Upper lobe of right lung (tissue), 1 donor: ENCODE results near the gene MAD2L1BP. TPM values are rescaled to one million over a fixed set of nuclear protein-coding genes. Genes with fewer than 3 reads are reported as not detected.

Source experiments
- ATAC-seq: fragments of 200-7000 bp; cut with Tn5 transposase; one replicate; pipeline ENCODE4 v1.9.1; 2020; ENCODE audit warnings: mild to moderate bottlenecking, moderate library complexity
- DNase-seq: peaks from one replicate; pipeline ENCODE4 v3.0.0-alpha.2; 2020
- H3K27ac ChIP-seq: fragments of 200-600 bp; one replicate; pipeline ENCODE4 v1.8.0; 2022
- H3K27me3 ChIP-seq: fragments of 200-600 bp; one replicate; pipeline ENCODE4 v1.8.0; 2022; ENCODE audit warnings: mild to moderate bottlenecking
- H3K36me3 ChIP-seq: fragments of 200-600 bp; one replicate; pipeline ENCODE4 v1.8.0; 2022
- H3K4me1 ChIP-seq: fragments of 200-600 bp; one replicate; pipeline ENCODE4 v1.8.0; 2022
- H3K4me3 ChIP-seq: fragments of 200-600 bp; one replicate; pipeline ENCODE4 v1.8.0; 2022; ENCODE audit warnings: mild to moderate bottlenecking
- H3K9me3 ChIP-seq: fragments of 200-600 bp; one replicate; pipeline ENCODE4 v1.8.0; 2022
- intact Hi-C: fragments of 100-400 bp; cut with DNase I; formaldehyde crosslinking; loops from one replicate; pipeline ENCODE4 v1.11.0; 2022
- total RNA-seq: library from RNA; stranded (reverse); fragmentation: NEBNext Ultra II Directional; extraction: Animal tissue kit (Norgen Biotek cat#: 25700); gene quantifications from one replicate; pipeline ENCODE4 v1.2.1, GENCODE V29; 2021
- TF ChIP-seq, protein P1 (sequence below): fragments of 200-600 bp; IDR thresholded peaks from one replicate; pipeline ENCODE4 v1.8.0; 2022; ENCODE audit warnings: antibody characterized with exemption
- donor health status: DM: no; HTN: yes; CAD: no; lungs with severe emphysema.

The MAD2L1BP gene
- total RNA-seq, 1 donor from 2014 or later = 18.5 TPM

DNA sequence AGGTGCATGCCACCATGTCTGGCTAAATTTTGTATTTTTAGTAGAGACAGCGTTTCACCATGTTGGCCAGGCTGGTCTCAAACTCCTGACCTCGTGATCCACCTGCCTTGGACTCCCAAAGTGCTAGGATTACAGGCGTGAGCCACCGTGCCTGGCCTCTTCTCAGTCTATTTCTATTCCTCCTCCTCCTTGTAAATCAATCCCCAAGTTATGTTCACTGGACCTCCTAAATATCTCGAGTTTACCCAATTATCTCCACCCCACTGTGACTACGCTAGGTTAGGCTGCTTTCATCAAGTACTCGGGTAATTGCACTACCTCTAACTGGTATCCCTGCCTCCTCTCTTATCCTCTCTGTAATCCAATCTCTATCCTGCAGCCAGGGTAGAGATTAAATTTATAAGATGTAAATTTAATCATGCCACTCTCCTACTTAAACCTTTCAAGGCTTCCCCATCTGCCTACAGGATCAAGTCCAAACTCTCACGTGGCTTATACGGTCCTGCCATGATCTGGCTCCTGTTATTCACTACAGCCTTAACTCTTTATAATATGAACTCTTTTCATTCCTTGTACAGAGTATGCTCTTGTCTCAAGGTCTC, 837 bp upstream of the MAD2L1BP start:
- peaks cover 31% of the 10 kb centered on the region for H3K4me1 ChIP-seq
- H3K9me3 ChIP-seq = no peaks in the 10 kb centered on the region
- H3K36me3 ChIP-seq = peaks cover 26% of the 10 kb centered on the region
- TF ChIP-seq, protein P1, sequence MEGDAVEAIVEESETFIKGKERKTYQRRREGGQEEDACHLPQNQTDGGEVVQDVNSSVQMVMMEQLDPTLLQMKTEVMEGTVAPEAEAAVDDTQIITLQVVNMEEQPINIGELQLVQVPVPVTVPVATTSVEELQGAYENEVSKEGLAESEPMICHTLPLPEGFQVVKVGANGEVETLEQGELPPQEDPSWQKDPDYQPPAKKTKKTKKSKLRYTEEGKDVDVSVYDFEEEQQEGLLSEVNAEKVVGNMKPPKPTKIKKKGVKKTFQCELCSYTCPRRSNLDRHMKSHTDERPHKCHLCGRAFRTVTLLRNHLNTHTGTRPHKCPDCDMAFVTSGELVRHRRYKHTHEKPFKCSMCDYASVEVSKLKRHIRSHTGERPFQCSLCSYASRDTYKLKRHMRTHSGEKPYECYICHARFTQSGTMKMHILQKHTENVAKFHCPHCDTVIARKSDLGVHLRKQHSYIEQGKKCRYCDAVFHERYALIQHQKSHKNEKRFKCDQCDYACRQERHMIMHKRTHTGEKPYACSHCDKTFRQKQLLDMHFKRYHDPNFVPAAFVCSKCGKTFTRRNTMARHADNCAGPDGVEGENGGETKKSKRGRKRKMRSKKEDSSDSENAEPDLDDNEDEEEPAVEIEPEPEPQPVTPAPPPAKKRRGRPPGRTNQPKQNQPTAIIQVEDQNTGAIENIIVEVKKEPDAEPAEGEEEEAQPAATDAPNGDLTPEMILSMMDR = no peak
- no peak for ATAC-seq
- H3K4me3 ChIP-seq = peak overlapping the region; percentile 78
- intact Hi-C loops = no loop called here
- no peaks in the 10 kb centered on the region for H3K27me3 ChIP-seq
- H3K27ac ChIP-seq = peak overlapping the region; percentile 83
- no peak for DNase-seq

DNA sequence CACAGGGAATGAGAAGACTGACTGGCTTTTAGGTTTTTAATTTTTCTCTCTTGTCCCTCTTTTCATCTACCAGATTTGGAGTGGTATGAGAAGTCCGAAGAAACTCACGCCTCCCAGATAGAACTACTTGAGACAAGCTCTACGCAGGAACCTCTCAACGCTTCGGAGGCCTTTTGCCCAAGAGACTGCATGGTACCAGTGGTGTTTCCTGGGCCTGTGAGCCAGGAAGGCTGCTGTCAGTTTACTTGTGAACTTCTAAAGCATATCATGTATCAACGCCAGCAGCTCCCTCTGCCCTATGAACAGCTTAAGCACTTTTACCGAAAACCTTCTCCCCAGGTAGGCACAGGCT, 644 bp downstream of the MAD2L1BP start:
- Histone ChIP-seq H3K9me3 (no peaks in the 10 kb centered on the region), H3K4me3 (peak overlapping the region; percentile 78), H3K27ac (peak overlapping the region; percentile 83), H3K36me3 (peaks cover 40% of the 10 kb centered on the region), H3K27me3 (no peaks in the 10 kb centered on the region), H3K4me1 (peaks cover 22% of the 10 kb centered on the region)
- intact Hi-C loops = no loop called here
- no peak for DNase-seq
- ATAC-seq = peak; percentile 29
- TF ChIP-seq, protein P1 = no peak

DNA sequence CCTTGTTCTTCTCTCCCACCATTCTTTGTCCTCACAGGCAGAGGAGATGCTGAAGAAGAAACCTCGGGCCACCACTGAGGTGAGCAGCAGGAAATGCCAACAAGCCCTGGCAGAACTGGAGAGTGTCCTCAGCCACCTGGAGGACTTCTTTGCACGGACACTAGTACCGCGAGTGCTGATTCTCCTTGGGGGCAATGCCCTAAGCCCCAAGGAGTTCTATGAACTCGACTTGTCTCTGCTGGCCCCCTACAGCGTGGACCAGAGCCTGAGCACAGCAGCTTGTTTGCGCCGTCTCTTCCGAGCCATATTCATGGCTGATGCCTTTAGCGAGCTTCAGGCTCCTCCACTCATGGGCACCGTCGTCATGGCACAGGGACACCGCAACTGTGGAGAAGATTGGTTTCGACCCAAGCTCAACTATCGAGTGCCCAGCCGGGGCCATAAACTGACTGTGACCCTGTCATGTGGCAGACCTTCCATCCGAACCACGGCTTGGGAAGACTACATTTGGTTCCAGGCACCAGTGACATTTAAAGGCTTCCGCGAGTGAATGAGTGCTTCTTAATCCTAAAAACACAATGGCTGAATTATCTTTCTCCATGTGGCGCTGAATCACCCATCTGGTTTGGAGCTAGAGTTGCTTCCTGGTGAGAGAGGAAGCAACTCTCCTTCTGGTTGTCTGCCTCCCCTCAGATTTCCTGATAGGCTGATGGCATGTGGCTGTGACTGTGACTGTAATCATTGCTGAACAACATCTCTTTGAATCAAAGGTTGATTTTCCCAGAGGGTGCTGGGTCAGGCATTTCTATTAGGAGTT, 4.6 kb downstream of the MAD2L1BP start:
- Histone ChIP-seq H3K27me3 (no peaks in the 10 kb centered on the region), H3K4me3 (no peak overlapping the region), H3K4me1 (peaks cover 22% of the 10 kb centered on the region), H3K9me3 (no peaks in the 10 kb centered on the region), H3K27ac (no peak overlapping the region), H3K36me3 (peaks cover 47% of the 10 kb centered on the region)
- TF ChIP-seq, protein P1 = no peak
- intact Hi-C loops = no loop called here
- DNase-seq (no peak), ATAC-seq (no peak)

DNA sequence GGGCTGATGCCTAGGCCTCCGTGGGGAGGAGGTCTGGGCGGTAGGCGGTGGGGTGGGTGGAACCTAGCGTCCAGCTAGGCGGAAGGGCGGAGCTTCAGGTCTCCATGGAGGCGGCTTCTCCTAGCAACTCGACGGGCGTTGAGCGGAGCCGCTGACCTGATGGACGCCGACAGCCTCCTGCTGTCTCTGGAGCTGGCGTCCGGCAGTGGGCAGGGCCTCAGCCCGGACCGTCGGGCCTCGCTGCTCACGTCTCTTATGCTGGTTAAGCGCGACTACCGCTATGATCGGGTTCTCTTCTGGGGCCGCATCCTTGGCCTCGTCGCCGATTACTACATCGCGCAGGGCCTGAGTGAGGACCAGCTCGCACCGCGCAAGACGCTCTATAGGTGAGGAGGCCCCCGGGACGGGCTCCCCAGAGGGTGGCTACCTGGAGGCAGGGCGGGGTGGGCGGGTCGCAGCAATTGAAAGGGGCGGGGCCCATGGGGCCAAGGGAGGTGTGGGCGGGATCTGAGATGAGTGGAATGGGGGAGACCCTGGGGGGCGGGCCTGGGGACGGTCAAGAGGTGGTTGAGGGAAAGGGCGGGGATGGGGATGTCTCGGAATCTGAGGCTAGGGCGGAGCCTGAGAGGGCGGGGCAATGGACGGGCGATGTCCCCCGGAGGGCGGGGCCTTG, 9.4 kb downstream of the MAD2L1BP start, which contains the start of gene RSPH9:
Gene RSPH9 (plus strand): TSS at position 97 of the 673 bp plus-strand sequence. CDS start 63 bp downstream, at position 160.
- peak; percentile 89 for ATAC-seq
- H3K9me3 ChIP-seq = no peaks in the 10 kb centered on the region
- intact Hi-C loops = no loop called here
- peak within 1 kb of the TSS; percentile 59 for H3K4me3 ChIP-seq
- H3K27ac ChIP-seq = peak within 1 kb of the TSS; percentile 24
- H3K36me3 ChIP-seq = peaks cover 19% of the 10 kb centered on the region
- DNase-seq = peak; percentile 85
- no peaks in the 10 kb centered on the region for H3K27me3 ChIP-seq
- no peaks in the 10 kb centered on the region for H3K4me1 ChIP-seq
- TF ChIP-seq, protein P1 = no peak

DNA sequence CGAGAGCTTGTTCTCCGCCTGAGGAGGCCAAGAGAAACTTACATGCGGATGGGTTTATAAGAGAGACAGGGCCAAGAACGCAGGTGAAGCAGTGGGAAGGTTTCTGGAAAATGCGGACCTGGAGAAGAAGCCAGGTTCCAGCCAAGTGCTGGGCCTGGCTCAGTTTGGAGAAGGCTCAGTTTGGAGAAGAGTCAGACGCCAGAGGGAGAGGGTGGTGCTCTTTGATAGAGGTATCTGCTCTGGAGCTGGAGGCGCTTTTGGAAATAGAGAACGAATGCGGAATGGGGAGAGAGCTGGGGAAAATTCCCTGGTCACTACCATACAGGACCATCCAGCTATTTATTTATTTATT, 9.9 kb downstream of the MAD2L1BP start:
- TF ChIP-seq, protein P1 = no peak
- DNase-seq = no peak
- H3K4me1 ChIP-seq = no peaks in the 10 kb centered on the region
- H3K9me3 ChIP-seq = no peaks in the 10 kb centered on the region
- no peak for ATAC-seq
- H3K27ac ChIP-seq = no peak overlapping the region
- peaks cover 14% of the 10 kb centered on the region for H3K36me3 ChIP-seq
- peak overlapping the region; percentile 59 for H3K4me3 ChIP-seq
- intact Hi-C loops = no loop called here
- H3K27me3 ChIP-seq = no peaks in the 10 kb centered on the region
